ENCODE measurements around the gene COPE. TPM values are rescaled to one million over a fixed set of nuclear protein-coding genes. Genes with fewer than 3 reads are reported as not detected.

COPE gene
- total RNA-seq, 1 donor from 2014 or later: 287 TPM

GRCh38 chr19:18868380-18869022, 50.7 kb downstream of the COPE start:
- intact Hi-C loops (cut with micrococcal nuclease): no loop called here

DNA sequence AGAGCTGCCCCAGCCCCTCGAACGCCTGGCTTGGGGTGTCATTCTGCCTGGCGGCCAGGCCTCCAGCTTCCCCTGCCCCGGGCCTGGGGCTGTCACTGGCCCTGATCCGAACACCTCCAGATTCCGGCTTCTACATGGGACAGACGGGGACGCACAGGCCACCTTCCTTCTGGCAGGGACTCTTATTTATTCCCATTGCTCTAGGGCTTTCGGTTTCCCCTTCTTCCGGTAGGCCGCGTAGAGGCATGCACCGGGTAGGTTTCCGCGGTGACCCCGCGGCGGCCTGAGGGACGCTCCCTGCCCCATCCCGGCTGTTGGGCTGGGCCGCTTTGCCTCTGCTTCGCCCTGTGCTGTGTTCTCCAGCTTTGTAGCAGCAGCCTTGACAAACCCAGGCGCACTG, 51.4 kb downstream of the COPE start:
- intact Hi-C loops (cut with micrococcal nuclease): no loop called here

- intact Hi-C loops (cut with micrococcal nuclease): no loop called here
Observed at GRCh38 chr19:18867199-18867598, 52.0 kb downstream of the COPE start.

DNA sequence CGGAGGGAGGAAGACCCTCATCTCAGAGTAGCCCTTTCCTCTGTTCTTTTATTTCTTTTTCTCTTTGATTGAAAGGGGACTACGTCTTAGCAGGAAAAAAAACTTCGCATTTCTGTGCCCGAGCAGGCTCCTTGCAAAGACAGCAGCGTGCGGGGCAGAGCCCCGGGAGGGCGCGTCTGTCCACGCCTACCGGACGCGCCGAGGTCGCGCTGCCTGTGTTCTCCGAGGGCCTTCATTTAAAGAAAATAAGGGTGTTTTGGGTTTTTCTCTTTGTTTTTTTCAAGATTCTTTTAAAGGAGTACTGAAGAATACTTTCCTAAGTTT, 52.4 kb downstream of the COPE start:
- intact Hi-C loops (cut with micrococcal nuclease): loop anchor here (1.0 kb wide), 2 partner anchors 272 to 322 kb away; no protein-coding TSS in a partner anchor

DNA sequence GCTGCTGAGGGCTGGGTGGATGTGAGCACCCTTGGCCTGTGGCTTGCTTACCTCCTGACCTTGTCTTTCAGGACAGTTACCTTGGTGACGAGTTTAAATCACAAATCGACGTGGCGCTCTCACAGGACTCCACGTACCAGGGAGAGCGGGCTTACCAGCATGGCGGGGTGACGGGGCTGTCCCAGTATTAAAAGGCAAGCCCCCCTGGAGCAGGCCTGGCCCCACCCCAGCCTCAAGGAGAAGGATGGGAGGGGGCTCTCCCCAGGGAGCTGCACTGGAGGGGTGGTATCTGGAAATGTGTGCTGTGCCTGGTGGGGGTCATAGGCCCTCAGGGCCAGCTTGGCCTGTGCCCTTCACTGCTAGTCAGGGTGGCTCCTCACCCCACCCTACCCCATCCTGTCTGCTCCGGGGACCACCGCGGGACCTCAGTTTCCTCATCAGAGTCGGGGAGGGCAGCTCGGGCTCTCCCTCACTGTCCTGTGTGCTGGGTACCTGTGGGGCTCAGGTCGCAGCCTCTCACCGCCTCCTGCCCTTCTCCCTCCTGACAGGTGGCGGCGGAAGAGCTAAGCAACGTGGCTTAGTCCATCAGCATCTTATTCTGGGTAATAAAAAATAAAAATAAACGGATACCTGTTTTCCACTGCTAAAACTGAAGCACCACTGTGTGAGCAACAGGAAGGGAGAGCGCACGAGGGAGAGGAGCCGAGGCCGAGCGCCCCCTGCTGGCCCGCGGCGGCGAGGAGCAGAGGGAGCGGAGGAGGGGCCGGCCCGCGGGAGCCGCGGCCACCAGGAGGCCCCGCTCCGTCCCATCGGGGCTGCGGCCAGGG, 53.0 kb downstream of the COPE start:
- intact Hi-C loops (cut with micrococcal nuclease): loop anchor here (1.0 kb wide), 2 partner anchors 272 to 322 kb away; no protein-coding TSS in a partner anchor

GRCh38 chr19:18865106-18865972, 53.8 kb downstream of the COPE start:
- intact Hi-C loops (cut with micrococcal nuclease): no loop called here

DNA sequence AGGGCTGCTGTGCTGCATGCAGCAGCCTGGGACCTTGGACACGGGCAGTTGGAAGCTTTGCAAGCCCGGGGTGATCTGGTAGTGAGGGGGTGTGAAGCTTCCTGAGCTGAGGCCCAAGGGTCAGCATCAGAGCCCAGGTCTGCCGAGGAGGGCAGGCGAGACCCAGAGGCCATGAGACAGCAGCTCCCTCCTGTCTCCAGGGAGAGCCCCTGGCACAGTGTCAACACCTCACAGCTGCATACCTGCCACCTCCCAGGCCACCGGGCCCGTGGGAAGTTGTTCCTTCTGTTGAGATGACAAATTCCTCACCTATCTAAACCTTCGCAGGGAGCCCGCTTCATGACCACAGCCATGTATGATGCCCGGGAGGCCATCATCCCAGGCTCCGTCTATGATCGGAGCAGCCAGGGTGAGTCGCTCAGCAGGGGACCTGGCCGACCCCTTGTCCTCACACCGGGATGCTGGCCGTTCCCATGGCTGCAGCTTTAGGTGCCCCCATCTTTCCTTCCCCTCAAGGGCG, 55.3 kb downstream of the COPE start:
- intact Hi-C loops (cut with micrococcal nuclease): no loop called here

DNA sequence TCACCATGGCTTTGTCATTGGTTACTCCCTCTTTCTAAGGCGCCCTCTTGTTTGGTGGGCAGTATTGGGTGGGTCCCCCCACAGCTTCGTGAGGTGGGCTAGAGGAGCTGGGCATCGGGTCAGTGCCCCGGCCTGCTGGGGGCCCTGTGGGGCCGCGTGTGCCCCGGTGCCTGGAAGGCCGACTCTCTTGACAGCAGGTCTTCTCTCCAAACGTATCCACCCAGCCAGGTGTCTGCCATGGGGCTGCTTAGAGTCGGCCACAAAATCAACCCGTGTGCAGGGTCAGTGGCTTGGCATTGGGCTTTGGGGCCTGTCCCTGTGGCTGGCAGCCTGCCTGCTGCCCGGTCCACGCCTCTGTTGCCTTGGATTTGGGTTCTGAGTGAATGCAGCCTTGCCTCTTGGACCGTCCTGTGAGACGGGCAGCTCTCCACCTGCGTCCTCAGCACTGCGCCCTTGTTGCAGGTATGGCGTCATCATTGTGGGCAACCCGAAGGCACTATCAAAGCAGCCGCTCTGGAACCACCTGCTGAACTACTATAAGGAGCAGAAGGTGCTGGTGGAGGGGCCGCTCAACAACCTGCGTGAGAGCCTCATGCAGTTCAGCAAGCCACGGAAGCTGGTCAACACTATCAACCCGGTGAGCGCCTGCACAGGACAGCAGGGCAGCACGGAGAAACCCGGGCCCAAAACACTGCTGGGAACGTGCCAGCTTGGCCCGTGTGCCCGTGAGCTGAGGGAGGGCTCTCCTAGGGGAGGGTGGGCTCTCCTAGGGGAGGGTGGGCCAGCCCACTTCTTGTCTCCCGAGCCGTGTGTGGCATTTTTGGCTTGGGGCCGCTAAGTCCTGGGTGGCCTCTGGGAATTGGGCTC, 56.0 kb downstream of the COPE start:
- intact Hi-C loops (cut with micrococcal nuclease): no loop called here

DNA sequence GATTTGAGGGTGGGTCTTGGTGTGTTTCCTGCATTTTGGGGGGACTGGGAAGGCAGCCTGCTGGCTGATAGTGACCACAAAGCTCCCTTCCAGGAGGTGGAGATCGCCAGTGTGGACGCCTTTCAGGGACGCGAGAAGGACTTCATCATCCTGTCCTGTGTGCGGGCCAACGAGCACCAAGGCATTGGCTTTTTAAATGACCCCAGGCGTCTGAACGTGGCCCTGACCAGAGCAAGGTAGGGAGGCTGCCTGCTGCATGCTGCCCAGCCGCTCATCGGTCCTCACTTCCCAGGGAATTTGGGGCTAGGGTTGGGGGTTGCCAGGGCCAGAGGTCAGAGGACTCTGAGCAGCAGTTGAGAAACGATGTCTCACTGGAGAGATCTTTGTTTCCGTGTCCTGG, 57.3 kb downstream of the COPE start:
- intact Hi-C loops (cut with micrococcal nuclease): no loop called here

DNA sequence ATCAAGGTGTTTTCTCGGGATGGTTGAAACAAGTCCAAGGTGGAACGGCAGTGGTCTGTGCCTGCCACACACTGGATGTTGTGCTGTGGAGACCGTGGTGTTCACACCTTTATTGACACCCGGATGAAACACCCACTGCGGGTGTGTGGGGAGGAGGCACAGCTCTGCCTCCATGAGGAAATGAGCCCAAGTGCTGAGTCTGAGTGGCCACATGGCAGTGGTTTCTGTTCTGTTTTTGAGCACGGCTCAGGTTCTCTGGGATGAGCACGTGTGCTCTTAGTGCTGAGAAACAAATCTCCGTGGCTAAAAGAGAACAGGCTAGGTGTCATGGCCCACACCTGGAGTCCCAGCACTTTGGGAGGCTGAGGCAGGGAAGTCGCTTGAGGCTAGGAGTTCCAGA, 58.0 kb downstream of the COPE start:
- intact Hi-C loops (cut with micrococcal nuclease): no loop called here

DNA sequence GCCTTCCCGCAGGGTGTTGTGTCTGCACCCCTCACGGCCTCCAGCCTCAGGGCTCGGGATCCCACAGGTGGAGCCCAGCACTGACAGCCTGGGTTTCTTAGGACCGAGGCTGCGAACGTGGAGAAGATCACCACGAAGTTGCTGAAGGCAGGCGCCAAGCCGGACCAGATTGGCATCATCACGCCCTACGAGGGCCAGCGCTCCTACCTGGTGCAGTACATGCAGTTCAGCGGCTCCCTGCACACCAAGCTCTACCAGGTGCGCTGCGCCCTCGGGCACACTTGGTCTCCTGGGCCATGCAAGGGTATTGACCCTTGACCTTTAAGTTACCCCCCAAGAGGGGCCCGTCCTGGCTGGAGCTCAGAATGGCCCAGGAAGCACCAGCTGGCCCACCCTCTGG, 58.5 kb downstream of the COPE start:
- intact Hi-C loops (cut with micrococcal nuclease): no loop called here

GRCh38 chr19:18860302-18860700, 58.9 kb downstream of the COPE start:
- intact Hi-C loops (cut with micrococcal nuclease): no loop called here

- intact Hi-C loops (cut with micrococcal nuclease): no loop called here
Observed at GRCh38 chr19:18859676-18860301, 59.4 kb downstream of the COPE start.

DNA sequence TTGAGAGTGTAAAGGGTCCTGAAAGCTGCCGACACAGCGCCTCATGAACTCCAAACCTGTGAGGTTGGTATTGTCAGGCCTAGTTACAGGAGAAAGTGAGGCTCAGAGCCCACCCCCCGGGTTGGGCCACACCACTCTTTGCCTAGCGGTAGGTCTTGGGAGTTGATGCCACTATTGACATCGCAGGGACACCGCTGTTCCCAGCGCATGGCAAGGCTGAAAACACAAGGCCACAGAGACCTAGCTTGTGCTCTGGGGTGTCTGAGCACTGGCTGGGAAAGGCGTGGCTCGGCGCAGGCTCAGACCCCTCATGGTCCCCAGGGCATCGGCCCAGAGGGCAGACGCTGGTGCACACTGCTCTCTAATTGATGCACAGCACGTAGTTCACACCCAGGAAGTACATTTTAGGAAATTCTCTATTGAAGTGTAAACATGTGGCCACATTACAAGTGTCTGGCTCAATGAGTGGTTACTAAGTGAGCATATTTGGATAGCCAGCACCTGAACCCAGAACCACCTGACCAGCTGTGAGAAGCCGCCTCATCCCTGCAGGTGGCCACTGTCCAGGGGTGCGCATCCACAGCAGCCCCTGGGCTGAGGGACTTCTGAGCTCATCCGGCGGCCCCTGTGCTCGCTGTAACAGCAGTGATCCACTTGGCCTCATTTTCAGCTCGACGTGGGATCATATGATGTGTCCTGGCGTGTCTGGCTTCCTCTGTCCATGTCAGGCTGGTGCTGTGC, 60.1 kb downstream of the COPE start:
- intact Hi-C loops (cut with micrococcal nuclease): no loop called here

DNA sequence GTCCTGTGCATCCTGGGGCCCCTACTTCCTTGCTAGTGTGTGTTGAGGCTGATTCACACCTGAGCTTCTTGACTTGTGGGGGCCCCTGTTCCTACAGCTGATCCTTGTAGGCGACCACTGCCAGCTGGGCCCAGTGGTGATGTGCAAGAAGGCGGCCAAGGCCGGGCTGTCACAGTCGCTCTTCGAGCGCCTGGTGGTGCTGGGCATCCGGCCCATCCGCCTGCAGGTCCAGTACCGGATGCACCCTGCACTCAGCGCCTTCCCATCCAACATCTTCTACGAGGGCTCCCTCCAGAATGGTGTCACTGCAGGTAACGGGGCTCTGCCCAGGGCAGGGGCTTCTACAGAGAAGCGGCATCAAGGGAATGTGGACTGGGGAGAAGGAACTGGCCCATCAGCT, 62.0 kb downstream of the COPE start:
- intact Hi-C loops (cut with micrococcal nuclease): no loop called here

GRCh38 chr19:18856385-18857126, 62.6 kb downstream of the COPE start:
- intact Hi-C loops (cut with micrococcal nuclease): no loop called here

DNA sequence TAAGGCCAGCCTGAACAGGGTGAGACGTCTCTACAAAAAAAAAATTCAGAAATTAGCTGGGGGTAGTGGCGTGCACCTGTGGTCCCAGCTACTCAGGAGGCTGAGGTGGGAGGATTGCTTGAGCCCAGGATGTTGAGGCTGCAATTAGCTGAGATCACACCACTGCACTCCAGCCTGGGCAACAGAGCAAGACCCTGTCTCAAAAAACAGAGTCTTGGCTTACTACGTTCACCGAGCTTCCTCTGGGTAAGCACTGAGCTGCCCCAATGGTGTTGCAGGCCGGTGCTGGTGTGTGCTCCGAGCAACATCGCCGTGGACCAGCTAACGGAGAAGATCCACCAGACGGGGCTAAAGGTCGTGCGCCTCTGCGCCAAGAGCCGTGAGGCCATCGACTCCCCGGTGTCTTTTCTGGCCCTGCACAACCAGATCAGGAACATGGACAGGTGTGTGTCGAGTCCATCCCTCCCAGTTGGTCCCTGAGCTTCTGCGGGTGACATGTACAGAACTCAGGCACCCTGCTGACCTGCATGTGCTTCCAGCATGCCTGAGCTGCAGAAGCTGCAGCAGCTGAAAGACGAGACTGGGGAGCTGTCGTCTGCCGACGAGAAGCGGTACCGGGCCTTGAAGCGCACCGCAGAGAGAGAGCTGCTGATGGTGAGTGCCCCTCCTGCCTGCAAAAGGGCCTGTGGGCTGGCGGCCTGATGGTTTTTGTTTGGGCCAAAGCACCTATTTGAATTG, 63.4 kb downstream of the COPE start:
- intact Hi-C loops (cut with micrococcal nuclease): no loop called here

DNA sequence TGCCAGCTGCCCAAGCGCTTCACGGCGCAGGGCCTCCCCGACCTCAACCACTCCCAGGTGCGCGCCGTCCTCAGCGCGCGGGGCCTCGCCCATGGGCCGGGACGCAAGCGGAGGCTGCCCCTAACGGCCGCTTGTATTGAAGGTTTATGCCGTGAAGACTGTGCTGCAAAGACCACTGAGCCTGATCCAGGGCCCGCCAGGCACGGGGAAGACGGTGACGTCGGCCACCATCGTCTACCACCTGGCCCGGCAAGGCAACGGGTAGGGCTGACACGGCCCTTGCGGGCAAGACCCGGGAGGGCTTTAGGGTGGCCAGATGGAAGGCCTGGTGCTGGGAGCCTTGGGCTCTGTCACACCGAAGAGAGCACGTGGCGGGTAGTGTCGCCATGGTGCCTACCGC, 64.2 kb downstream of the COPE start:
- intact Hi-C loops (cut with micrococcal nuclease): no loop called here

All from T-helper 1 cell treated with Interleukin-12 subunit alpha and Interleukin-12 subunit beta and Interleukin-4 antibody, amounts not matched to agents 30 ng/mL and 1 ng/mL, for 36 hours (primary cell).